IPS-18c (cell line): ENCODE data around the gene LCE1F.

Experiments used
- H3K4me3 ChIP-seq: 2 replicates; pipeline ENCODE4 v1.7.0; 2013; ENCODE audit warnings: low read depth, mild to moderate bottlenecking, low read length, moderate library complexity; ENCODE audit not compliant: insufficient read depth
- H3K9me3 ChIP-seq: one replicate; pipeline ENCODE4 v1.6.1; 2013; ENCODE audit warnings: mild to moderate bottlenecking, low read length, moderate library complexity; ENCODE audit not compliant: control insufficient read depth, insufficient read depth

Gene LCE1F, protein sequence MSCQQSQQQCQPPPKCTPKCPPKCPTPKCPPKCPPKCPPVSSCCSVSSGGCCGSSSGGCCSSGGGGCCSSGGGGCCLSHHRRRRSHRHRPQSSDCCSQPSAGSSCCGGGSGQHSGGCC

DNA sequence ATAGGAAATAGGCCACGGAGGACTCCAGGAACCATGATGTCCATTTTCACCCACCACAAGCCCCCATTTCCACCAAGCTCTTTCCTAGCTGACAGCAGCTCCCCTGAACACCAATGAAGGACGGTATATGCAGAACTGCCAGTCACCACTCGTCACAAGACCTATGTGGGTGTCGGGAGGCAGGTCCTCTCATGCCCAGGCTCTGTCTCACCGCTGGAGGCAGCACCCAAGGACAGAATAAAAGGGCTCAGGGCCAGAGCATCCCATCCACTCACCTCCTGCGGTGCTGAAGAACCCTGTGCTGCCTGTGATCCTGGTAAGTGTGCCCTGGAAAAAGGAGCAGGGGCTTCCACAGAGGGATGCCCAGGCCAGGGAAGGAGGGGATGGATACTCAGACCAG is at the start of gene LCE1F:
LCE1F (plus strand) TSS at position 266 of the 400 bp plus-strand sequence. CDS start 1,232 bp downstream, outside the sequence.
- Histone ChIP-seq H3K9me3 (peaks cover 8% of the 10 kb centered on the region), H3K4me3 (no peak within 1 kb of the TSS)

DNA sequence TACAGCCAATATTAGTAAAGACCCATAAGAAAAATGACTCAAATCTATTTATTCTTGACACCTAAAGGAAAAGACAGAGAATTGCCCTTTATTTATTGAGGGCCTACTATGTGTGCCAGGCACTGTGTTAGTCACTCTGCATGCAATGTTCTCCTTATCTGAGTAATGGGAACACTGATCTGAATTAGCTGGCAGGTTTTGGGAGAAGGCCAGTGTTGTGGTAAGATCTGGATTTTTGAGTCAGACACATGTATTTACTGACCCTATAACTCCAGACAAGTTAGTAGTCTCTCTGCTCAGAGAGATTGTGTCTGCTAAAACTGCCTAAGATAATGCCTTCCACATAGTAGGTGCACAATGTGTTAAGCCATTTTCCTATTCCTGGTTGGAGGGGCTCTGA is 49.7 kb upstream of the LCE1F start:
- no peaks in the 10 kb centered on the region for H3K9me3 ChIP-seq
- H3K4me3 ChIP-seq = no peak overlapping the region

DNA sequence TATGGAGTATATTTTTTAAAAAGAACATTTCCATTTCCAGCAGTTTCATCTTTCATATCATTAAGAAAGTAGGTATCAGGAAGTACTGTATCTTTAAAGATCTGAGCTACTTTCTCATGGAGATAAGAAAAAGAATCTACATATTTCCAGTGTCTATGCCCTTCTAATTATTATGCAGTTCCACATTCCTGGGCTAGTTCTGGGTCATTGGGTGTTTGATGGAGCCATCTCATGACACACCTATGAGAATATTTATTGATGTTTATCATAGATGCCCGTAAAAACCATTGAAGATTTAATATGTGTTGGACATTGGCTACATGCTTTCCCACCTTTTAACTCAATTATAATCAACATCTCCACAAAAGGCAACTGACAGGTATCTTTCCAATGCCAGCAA is 46.0 kb upstream of the LCE1F start:
- Histone ChIP-seq H3K9me3 (peaks cover 8% of the 10 kb centered on the region), H3K4me3 (no peak overlapping the region)

DNA sequence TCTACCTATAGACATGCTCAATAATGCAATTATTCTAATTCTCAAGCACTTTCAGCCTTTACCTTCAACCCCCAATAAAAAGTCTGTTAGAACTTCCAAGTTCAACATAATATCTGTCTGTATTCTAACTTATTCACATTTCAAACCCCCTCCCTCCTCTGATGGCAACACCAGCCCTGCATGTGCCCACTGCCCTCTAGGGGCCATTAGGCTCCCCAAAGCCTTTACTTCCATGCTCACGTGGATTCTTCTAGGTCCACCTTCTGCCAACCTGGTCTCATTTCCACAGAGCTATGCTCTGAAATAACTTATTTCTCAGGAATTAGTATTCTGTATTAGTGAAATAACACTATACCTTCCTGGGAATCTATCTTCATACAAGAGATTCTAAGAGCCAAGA is 39.3 kb upstream of the LCE1F start:
- H3K4me3 ChIP-seq = no peak overlapping the region
- H3K9me3 ChIP-seq = peaks cover 4% of the 10 kb centered on the region

DNA sequence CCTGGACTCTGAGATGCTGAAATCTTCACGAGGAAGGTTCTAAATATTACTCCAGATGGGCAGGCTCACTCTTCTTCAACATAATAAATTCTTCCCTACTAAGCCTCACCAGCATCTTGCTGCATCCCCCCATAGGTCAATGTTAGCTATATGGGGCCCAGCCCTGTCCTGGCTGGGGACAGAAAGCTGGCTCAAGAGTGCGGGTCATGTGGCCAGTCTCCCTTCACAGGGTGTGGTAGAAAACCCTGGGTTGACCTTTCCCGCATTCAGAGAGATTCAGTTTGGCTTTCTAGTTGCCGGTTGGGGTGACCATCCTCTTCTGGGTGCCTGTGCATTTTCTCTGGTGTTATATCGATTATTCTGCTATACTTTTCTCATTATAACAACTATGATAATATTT is 36.9 kb upstream of the LCE1F start:
- H3K9me3 ChIP-seq = no peaks in the 10 kb centered on the region
- H3K4me3 ChIP-seq = no peak overlapping the region

DNA sequence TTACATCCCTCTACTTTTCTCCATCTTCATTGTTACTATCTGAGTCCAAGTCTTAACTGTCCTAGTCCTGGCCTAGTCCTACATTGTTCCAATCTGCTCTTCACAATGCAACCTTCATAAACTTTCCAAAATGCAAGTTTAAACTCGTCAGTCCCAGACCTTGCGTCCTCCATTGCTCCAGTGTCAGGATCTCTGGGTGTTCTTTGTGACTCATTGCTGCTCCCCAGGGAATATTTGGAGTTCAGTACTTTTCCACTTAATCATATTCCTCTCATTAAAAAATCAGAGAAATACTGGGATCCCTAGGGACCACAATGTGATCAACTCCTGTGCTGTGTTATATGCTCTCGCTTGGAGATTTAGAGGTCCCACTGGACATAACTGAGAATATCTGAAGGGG is 35.1 kb upstream of the LCE1F start:
- H3K9me3 ChIP-seq = peaks cover 3% of the 10 kb centered on the region

DNA sequence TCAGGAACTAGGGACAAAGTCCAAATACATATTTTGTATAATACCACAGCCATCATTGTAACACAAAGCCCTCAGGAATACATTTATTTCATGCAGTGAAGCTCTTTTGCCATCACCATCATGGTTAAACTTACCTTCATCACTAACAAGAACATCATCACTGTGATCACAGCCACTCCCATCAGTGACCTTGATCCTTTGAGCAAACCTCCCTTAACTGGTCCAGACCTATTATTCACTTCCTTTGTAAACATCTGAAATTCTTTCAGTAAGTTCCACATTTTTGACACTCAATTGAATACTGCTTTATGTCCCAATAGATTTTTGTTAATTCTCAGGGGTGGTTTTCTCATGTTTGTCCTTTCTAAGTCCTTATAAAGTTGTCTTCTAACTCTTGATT is 33.3 kb upstream of the LCE1F start:
- H3K9me3 ChIP-seq = peaks cover 6% of the 10 kb centered on the region
- no peak overlapping the region for H3K4me3 ChIP-seq

More for the DNA sequence above, 35.1 kb upstream of the LCE1F start:
- H3K4me3 ChIP-seq = no peak overlapping the region

DNA sequence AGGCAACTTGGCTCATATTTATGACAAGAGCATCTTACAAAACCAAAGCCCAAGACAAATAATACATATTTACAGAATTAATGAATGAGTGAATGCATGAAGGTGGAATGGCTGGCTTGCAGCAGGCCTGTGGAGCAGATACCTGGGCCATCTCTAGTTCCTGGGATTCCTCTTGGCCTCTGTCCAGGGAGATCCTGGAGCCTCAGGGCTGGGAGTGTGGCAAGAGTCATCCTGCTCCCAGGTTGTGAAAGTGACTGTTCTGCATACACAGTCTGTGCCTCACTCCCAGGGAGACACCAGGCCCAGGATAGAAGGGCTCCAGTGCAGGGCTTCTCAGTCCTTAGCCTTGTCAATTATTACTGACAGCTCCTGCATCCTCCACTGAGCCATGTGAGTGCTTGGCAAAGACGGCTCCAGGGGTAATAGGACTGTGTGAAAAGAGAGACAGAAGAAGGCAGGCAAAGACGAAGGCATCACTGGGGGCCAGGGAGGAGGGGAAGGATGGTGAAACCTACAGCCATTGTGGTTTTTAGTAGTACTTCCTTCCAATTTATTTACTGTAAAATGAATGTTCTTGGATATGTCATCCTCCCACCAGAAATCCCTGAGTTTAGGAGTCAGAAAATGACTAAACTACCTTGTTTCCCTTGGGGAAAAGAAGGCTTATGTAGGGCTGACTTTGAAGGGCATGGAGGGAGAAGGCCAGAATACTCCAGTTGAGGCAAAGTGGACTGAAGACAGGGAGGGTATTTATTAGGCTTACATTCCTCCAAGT is 31.4 kb upstream of the LCE1F start:
- peaks cover 6% of the 10 kb centered on the region for H3K9me3 ChIP-seq
- H3K4me3 ChIP-seq = no peak overlapping the region; the same call in 1 of the 2 replicates

DNA sequence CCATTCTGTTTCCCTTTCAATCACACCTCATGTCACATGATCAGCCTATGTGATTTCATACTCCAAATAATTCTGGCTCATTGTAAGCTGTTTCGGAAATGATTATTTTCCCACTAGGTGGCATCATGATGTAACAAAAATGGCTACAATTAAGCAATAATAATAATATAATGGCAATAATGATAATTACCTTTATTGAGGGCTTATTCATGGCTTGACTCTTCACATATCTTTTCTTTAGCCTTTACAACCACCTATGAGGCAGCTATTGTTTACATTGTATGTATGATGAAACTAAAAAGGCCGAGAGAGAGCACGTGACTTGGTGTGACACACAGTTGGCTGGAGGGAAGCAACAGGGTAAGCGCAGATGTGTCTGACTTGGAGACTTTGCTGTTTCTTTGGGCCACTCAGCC is 29.6 kb upstream of the LCE1F start:
- Histone ChIP-seq H3K9me3 (peaks cover 6% of the 10 kb centered on the region), H3K4me3 (no peak overlapping the region)

DNA sequence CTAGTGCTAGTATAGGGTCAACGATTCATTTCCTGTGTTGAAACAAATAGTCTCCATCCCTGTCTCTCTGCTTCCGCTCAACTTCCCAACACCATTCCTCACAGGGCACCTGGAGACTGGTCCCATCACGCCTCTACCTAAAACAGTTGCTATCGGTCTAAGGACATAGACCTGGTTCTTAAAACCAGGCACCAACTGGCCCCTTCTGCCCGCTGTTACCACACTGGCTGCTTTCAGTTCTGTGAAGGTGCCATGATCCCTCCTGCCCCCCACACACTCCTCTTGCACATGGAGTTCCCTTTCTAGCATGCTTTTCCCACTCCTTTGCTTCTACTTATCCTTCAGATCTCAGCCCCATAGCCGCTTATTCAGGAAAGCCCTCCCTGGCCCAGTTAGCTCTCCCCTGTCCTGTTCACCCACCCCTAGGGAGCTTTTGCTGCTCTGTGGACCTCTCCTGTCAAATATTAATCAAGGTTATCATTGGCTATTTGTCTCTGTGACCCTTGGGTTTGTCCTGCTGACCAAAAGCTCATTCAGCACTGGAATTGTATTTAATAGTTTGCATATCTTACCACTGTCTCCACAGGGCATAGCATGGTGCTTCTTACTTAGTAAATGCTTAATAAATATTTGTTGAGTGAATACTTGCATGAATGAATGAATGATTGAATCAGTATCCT is 29.0 kb upstream of the LCE1F start:
- H3K9me3 ChIP-seq = peaks cover 6% of the 10 kb centered on the region
- no peak overlapping the region for H3K4me3 ChIP-seq

DNA sequence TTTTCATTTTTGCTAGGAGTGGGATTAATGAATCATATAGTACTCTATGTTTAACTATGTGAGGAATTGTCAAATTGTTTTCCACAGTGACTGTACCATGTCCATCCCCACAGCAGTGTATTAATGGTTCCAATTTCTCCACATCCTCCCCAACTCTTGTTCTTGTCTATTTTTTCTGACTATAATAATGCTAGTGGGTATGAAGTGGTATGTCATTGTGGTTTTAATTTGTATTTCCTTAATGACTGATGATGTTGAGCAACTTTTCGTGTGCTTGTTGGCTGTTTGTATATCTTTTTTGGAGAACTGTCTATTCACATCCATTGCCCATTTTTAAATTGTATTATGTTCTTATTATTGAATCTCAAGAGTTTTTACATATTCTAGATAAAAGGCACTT is 27.1 kb upstream of the LCE1F start:
- peaks cover 6% of the 10 kb centered on the region for H3K9me3 ChIP-seq
- no peak overlapping the region for H3K4me3 ChIP-seq

DNA sequence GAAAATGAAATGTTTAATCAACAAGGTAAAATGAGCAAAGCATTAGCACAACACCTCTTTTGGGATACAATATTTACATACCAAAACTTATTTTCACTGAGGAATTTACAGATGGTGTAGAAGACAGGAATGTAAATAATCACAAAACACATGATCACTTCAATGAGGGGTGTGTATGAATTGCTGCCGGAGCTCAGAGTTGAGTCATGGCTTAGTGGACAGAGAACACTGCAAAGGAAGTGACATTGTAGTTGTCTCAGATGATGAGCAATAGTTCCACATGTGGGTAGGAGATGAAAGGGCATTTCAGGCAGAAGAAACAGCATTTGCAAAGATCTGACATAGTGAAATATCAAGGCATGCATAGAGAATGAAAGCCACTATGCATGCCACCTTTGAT is 22.7 kb upstream of the LCE1F start:
- Histone ChIP-seq H3K9me3 (peaks cover 5% of the 10 kb centered on the region), H3K4me3 (no peak overlapping the region)

DNA sequence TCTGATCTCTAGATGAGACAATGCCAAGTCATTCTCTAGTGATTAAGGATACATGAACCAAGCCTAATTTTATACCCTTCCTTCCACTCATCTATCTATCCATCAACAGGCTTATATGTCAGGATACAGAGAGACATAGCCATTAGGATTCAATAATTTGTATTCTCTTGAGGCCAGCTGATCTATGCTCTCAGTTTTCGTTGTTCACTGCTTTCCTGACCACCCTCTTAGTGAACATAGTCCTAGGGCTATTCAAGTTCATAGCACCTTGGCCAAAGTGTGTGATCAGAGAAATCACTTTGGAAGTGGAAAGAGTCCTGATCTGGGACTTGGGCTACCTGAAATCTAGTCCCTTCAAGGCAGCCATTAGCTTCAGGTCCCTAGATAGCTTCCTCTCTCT is 21.4 kb upstream of the LCE1F start:
- Histone ChIP-seq H3K4me3 (no peak overlapping the region), H3K9me3 (peaks cover 10% of the 10 kb centered on the region)

DNA sequence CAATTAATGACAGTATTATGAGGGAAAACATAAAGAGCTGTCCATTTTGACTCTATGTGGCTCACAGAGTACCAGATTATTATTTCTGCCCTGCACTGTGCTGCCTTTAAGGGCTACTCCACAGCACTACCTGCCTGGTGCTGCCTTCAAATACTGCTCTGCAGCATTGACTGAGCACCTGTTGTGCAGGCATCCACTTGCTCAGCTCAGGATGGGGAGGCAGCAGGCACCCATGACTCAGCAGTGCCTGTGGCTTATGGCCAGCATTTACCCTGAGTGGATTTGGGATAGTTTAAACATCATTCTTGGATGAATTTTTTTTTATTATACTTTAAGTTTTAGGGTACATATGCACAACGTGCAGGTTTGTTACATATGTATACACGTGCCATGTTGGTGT is 18.1 kb upstream of the LCE1F start:
- Histone ChIP-seq H3K9me3 (peaks cover 26% of the 10 kb centered on the region), H3K4me3 (no peak overlapping the region)

DNA sequence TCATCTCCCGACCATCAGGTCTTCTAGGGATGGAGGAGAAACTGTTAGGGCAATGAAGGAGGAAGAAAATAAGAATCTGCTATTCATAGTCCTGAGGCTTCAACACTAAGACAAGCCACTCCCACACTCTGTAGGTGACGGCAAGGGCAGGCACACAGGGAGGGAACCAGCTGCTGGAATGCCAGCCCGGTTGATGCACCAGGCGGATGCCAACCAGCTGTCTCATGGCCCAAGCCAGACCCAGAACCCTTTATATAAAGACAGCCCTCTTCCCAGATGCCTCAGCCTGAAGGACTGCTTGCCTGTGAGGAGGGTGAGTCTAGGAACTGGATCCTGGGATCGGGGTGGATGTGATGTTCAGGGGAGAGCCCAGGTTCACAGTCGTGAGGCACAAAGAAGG is 17.2 kb upstream of the LCE1F start, which contains the start of gene KPRP:
KPRP (plus strand) TSS at position 279 of the 400 bp plus-strand sequence. CDS start 1,564 bp downstream, outside the sequence.
- Histone ChIP-seq H3K9me3 (peaks cover 26% of the 10 kb centered on the region), H3K4me3 (no peak within 1 kb of the TSS)

DNA sequence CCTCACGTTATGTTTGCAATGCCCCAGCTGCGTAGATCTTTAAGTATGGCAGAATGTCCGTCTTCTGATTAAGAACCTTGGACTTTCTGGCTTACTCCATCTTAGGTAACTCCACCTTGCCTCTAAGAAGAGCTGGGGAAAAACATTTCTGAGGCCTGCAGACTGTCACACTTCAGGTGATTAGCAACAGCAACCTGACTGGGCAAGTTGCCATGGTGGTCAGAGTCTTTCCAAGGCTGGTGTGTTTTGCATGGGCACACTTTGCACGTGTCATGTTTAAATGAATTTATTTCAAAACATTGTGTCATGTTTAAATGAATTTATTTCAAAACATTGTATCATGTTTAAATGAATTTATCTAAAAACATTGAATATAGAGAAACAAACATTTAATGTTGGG is 16.3 kb upstream of the LCE1F start:
- Histone ChIP-seq H3K4me3 (no peak overlapping the region), H3K9me3 (peaks cover 28% of the 10 kb centered on the region)

DNA sequence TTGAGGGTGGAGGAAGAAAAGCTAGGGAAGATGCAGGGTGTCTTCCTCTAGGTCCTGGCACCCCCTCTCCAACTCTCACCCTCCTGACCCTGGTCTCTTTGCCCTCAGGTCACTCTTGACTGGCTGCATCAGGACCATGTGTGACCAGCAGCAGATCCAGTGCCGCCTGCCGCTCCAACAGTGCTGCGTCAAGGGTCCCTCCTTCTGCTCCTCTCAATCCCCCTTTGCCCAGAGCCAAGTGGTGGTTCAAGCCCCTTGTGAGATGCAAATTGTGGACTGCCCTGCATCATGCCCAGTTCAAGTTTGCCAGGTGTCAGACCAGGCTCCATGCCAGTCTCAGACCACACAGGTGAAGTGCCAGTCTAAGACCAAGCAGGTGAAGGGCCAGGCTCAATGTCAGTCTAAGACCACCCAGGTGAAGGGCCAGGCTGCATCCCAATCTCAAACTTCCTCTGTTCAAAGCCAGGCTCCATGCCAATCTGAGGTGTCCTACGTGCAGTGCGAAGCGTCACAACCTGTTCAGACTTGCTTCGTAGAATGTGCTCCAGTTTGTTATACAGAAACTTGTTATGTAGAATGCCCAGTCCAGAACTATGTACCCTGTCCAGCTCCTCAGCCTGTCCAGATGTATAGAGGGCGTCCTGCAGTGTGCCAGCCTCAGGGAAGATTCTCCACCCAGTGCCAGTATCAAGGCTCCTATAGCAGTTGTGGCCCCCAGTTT is 15.3 kb upstream of the LCE1F start:
- H3K9me3 ChIP-seq = peaks cover 31% of the 10 kb centered on the region
- H3K4me3 ChIP-seq = no peak overlapping the region
